HG03060 (cell line): ENCODE results near the gene EHBP1L1.

Experiments
- ATAC-seq: cut with Tn5 transposase; IDR thresholded peaks from one replicate; pipeline ENCODE4 v1.9.1; 2021; ENCODE audit warnings: low read depth, moderate number of reproducible peaks; ENCODE audit not compliant: unreplicated experiment

Gene EHBP1L1

DNA sequence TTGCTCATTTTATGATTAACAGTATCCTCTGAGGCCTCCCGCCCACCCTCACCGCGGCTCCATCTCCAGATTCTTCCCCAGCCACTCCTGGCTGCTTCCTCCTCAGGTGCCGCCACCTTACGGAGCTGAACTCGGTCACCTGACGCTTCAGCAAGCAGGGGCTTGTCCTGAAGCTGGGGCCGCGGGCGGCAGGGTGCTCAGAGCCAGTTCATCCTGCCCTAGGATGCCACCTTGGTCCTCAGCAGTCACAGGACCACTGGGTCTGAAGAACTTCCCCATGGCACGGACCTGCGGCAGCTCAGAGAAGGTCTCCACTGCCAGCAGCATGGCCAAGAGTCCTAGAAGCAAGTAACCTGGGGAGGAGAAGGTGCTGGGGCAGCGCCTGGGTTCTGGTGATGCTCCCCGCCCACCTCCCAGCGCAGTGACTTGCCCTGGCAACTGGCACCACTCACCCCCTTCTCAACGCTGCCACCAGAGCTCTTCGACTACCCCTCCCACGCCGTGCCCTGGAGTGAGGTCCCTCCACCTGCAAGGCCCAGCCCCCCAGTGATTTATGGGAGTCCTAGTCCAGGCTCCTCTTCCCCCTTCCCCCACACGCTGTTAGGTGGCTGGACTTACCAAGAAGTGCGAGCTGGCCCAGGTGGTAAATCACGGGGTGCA is 17.1 kb downstream of the EHBP1L1 start:
- no peak for ATAC-seq

GRCh38 chr11:65593518-65594414 is 17.9 kb downstream of the EHBP1L1 start:
- ATAC-seq: no peak

GRCh38 chr11:65595131-65595530 is 19.3 kb downstream of the EHBP1L1 start:
- ATAC-seq: no peak

DNA sequence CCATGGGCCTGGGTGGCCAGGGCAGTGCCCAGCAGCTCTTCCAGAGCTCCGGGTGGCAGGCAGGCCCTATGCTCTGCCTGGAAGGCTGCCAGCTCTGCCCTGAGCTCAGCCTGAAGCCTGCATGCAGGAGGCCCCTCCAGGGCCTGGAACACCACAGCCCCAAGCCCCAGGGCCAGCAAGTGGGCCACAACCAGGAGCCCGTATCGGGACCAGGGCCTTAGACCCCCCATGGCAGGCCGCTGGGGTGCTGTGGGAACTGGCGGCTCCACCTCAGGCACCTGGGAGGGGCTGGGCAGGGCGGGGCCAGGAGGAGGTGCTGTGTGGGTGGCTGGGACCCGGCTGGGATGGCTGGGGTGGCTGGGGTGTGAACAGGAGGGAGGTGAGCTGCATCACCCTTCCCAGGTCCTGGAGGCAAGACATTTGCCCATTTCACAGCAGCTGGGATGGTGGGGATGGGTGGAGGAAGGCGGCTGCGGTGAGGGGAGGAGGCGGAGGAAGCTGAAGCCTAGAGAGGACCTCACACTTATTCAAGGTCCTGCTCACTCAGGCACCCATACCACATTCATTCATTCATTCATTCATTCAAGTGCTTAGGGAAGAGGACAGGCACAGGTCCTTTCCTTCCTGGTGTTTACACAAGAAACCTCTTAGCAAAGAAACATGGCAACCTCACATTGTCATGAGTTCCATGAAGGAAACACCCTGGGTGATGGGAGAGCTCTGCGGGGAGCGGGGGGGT is 19.9 kb downstream of the EHBP1L1 start, which contains the start of gene KCNK7:
KCNK7 (minus strand) TSS at position 258 of the 739 bp plus-strand sequence; CDS start at position 230, 28 bp downstream.
- ATAC-seq: no peak

- no peak for ATAC-seq
Measured at GRCh38 chr11:65596520-65596919, 20.7 kb downstream of the EHBP1L1 start.

GRCh38 chr11:65598258-65598699 is 22.4 kb downstream of the EHBP1L1 start:
- no peak for ATAC-seq

DNA sequence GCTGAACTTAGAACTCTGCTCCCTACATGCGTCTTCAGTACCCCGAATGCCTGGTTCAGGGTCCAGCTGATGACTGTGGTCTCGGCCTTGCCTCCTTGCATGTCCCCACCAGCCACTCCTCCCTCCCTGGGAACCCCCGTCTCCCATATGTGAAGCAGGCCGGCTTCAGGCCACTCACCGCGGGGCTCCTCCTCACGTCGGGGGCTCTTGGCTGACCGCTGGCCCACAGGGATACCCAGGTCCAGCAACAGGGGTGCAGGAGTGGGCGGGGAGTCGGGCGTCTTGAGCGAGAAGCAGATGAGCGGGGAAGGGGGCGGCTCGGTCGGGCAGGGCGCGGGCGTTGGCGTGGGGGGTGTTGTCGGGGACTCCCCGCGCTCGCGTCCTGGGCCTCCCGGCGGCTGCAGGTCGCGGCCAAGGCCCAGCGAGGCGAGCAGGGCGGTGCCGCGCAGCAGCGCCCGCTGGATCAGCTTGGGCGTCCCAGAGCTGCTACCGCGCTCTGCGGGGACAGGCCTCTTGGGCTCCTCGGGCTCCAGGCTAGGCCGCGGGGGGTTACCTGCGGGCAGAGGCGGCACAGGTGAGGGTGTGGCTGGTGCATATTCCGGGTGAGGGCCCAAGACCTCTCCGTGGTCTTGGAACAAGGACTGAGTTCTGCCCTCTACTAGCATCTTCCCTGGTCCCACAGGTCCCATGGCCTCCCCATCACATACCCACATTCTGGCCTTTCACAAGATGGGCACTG is 23.5 kb downstream of the EHBP1L1 start:
- no peak for ATAC-seq

DNA sequence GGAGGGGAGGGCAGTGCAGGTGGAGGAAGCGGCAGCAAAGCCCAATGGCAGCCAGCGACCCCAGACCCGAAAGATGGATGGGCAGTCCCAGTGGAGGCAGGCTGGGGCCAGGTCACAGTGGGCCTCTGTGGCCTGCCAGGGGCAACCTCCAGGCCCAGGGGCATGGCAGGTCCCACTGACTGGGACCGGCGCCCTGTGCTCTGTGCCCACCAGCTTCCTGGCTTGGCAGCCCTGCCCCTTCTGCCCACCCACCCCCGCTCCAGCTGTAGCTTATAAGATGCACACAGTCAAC is 24.0 kb downstream of the EHBP1L1 start:
- ATAC-seq: no peak

- no peak for ATAC-seq
Measured at GRCh38 chr11:65604258-65604657, 28.4 kb downstream of the EHBP1L1 start.

GRCh38 chr11:65606876-65607613 is 31.2 kb downstream of the EHBP1L1 start:
- no peak for ATAC-seq

GRCh38 chr11:65607614-65608426 is 32.0 kb downstream of the EHBP1L1 start:
- no peak for ATAC-seq

GRCh38 chr11:65609229-65609628 is 33.4 kb downstream of the EHBP1L1 start:
- no peak for ATAC-seq

DNA sequence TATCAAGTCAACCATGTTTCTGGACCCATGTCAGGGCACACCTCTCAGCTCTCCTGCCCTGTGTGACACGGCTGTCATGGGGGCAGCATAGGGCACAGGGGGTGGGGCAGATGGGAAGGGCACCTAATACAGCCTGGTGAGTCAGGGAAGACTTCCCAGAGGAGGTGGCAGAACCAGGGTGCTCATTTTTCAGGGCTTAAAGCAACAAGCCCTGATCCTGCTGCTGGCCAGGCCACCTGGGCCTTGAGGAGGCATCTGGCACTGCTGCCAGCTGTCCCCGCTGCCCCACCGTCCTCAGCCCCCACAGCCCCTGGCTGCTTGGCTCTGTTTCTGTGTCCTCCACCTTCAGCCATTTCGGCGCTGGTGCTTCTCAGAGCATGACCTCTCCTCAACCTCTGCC is 33.8 kb downstream of the EHBP1L1 start:
- ATAC-seq: no peak

GRCh38 chr11:65610404-65610803 is 34.6 kb downstream of the EHBP1L1 start:
- ATAC-seq: no peak

DNA sequence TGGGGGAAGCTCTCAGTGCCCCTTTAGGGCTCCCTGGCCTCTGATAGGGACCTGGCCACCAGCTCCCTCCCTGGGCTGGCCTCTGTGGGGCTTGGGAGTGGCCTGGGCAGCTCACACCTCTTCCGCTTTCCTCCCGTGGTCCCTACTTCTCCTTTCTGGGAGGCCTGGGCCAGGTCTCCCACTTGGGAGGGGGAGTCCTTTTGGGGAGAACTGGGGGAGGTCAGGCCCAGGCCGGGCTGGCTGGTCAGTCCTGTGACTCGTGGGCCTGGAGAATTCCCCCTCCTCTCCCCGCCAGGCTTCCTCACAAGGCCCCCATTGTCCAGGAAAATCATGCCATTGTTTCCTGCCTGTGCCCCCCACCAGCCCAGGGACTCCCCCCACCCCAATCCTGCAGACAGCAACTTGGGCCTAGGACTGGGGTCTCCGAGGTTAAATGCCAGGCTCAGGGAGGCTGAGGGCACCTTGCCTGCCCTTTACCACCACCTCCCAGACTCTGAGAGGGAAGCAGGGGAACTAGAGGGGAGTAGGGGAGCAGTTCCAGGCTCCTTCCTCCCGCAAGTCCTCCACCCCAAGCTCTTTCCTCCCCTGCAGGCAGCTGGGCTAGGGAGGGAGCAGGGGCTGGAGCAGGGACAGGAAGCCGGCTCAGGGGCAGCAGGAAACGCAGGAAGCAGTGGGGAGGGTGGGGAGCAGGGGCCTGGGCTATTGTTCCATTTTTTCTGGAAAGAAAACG is 35.3 kb downstream of the EHBP1L1 start:
- no peak for ATAC-seq

DNA sequence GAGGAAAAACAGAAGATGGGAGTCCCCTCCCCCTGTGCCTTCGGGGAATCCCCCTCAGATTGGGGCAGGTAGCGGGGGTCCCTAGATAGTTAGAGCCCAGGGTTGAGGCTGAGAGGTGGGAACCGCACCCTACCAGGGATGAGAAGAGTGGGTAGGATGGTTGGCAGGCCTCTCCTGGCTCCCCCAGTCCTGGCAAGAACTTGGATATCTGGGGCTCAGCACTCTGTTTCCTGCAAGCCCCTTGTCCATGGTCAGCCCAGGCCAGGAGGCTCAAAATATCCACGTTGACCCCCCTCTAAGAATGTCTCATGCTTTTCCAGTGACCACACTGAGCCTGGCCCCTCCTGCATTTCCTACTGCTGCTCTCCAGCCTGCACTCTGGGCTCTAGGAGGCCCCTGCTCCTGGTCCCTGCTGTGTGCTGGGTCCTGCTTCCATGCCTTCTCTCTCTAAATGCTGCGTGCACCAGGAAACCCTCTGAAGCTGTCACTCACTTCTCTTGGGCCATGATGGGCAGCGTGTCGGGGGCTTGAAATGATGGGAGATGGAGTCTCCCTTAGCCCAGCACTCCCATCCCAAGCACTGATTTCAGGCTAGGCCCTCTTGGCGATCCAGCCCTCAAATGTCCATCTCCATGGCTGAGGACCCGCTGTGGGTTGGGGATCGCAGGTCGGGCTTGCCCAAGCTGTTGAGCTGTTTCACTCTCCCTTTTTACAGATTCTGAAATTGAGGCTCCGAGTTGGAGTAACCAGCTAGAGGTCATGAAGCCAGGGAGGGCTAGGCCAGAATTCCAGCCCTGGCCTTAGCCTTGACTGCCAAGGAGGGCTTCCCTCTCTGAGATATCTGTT is 36.1 kb downstream of the EHBP1L1 start:
- no peak for ATAC-seq

GRCh38 chr11:65612691-65613090 is 36.8 kb downstream of the EHBP1L1 start:
- no peak for ATAC-seq
